Measurements from ENCODE around the gene TPO. TPM values are rescaled to one million over a fixed set of nuclear protein-coding genes. Genes with fewer than 3 reads are reported as not detected.

The TPO gene
- total RNA-seq, 1 donor from 2014 or later = 52.5 TPM

GRCh38 chr2:1437101-1437500 is 23.8 kb downstream of the TPO start:
- Histone ChIP-seq H3K27me3 (no peaks in the 10 kb centered on the region), H3K27ac (no peak overlapping the region), H3K4me3 (no peak overlapping the region), H3K36me3 (no peaks in the 10 kb centered on the region), H3K9me3 (no peaks in the 10 kb centered on the region), H3K4me1 (no peaks in the 10 kb centered on the region)
- TF ChIP-seq CTCF (IDR thresholded peaks at IDR 0.05) = no peak
- intact Hi-C loops (cut with DNase I) = no loop called here
- DNase-seq (ENCODE audit: low spot score in 2 of 2) = no peak

GRCh38 chr2:1437537-1437936 is 24.3 kb downstream of the TPO start:
- intact Hi-C loops (cut with DNase I) = no loop called here
- no peak for TF ChIP-seq CTCF (IDR thresholded peaks at IDR 0.05)
- Histone ChIP-seq H3K36me3 (no peaks in the 10 kb centered on the region), H3K4me1 (no peaks in the 10 kb centered on the region), H3K27me3 (no peaks in the 10 kb centered on the region), H3K27ac (no peak overlapping the region), H3K4me3 (no peak overlapping the region), H3K9me3 (no peaks in the 10 kb centered on the region)
- no peak for DNase-seq (ENCODE audit: low spot score in 2 of 2)

- Histone ChIP-seq H3K27ac (no peak overlapping the region), H3K27me3 (no peaks in the 10 kb centered on the region), H3K4me1 (no peaks in the 10 kb centered on the region), H3K9me3 (no peaks in the 10 kb centered on the region), H3K4me3 (no peak overlapping the region), H3K36me3 (no peaks in the 10 kb centered on the region)
- TF ChIP-seq CTCF (IDR thresholded peaks at IDR 0.05) = no peak
- DNase-seq (ENCODE audit: low spot score in 2 of 2) = no peak
- intact Hi-C loops (cut with DNase I) = no loop called here
Observed at GRCh38 chr2:1438972-1439371, 25.7 kb downstream of the TPO start.

GRCh38 chr2:1440581-1440980 is 27.3 kb downstream of the TPO start:
- Histone ChIP-seq H3K9me3 (no peaks in the 10 kb centered on the region), H3K4me1 (no peaks in the 10 kb centered on the region)
- no peak for DNase-seq (ENCODE audit: low spot score in 2 of 2)

GRCh38 chr2:1446301-1446700 is 33.0 kb downstream of the TPO start:
- Histone ChIP-seq H3K27me3 (no peaks in the 10 kb centered on the region), H3K36me3 (no peaks in the 10 kb centered on the region), H3K4me3 (no peak overlapping the region), H3K4me1 (no peaks in the 10 kb centered on the region), H3K9me3 (no peaks in the 10 kb centered on the region), H3K27ac (no peak overlapping the region)
- no peak for DNase-seq (ENCODE audit: low spot score in 2 of 2)
- no peak for TF ChIP-seq CTCF (IDR thresholded peaks at IDR 0.05)
- intact Hi-C loops (cut with DNase I) = no loop called here

More at GRCh38 chr2:1440581-1440980, 27.3 kb downstream of the TPO start:
- intact Hi-C loops (cut with DNase I) = no loop called here
- no peaks in the 10 kb centered on the region for H3K27me3 ChIP-seq
- no peak for TF ChIP-seq CTCF (IDR thresholded peaks at IDR 0.05)
- H3K36me3 ChIP-seq = no peaks in the 10 kb centered on the region
- H3K4me3 ChIP-seq = no peak overlapping the region
- no peak overlapping the region for H3K27ac ChIP-seq

GRCh38 chr2:1448009-1448408 is 34.7 kb downstream of the TPO start:
- H3K27me3 ChIP-seq = no peaks in the 10 kb centered on the region
- intact Hi-C loops (cut with DNase I) = no loop called here
- H3K27ac ChIP-seq = no peak overlapping the region
- no peaks in the 10 kb centered on the region for H3K36me3 ChIP-seq
- no peak overlapping the region for H3K4me3 ChIP-seq
- no peaks in the 10 kb centered on the region for H3K4me1 ChIP-seq
- DNase-seq (ENCODE audit: low spot score in 2 of 2) = no peak
- TF ChIP-seq CTCF (IDR thresholded peaks at IDR 0.05) = no peak
- H3K9me3 ChIP-seq = no peaks in the 10 kb centered on the region
